GM12891 (cell line): ENCODE measurements around the gene KPTN.

ENCODE experiments used
- POLR2A ChIP-seq: IDR thresholded peaks from 2 replicates; pipeline ENCODE4 v1.6.1; 2011; ENCODE audit warnings: low read depth, low read length, control low read depth
- POLR2AphosphoS5 ChIP-seq: IDR thresholded peaks from 2 replicates; pipeline ENCODE4 v1.6.1; 2011; ENCODE audit warnings: low read depth, low read length, control low read depth

DNA sequence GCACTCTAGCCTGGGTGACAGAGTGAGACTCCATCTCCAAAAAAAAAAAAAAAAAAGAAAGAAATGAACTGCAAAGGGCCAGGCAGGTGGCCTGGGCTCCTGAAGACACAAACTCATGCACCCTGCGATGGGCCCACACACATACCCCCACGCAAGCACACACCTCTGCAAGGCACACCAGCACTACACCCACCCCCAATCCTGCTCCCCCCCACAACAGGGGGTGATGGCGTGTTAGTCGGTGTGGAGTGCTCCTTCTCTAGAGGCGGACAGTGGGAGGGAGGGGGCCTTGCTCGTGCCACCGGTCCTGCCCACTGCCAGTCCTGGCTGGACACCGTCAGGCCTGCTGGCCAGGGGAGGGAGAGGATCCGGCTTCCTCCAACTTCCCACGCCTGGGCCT lies 10.7 kb downstream of the KPTN start:
- TF ChIP-seq POLR2A (no peak), POLR2AphosphoS5 (no peak)
